IMR-90 (cell line): ENCODE measurements around the gene ARX. TPM values are rescaled to one million over a fixed set of nuclear protein-coding genes. Genes with fewer than 3 reads are reported as not detected.

Experiments
- ATAC-seq: fragments of 200-7000 bp; cut with Tn5 transposase; 2 replicates; pipeline ENCODE4 v1.9.1; 2020; ENCODE audit warnings: low read depth, mild to moderate bottlenecking, moderate library complexity
- BruUV-seq: library from RNA; stranded (reverse); fragments of 400-500 nt; replicated peaks from 2 replicates; lab custom pipeline; 2021; lab: Mats Ljungman, UMichigan
- CTCF ChIA-PET: fragments of 300-600 bp; formaldehyde crosslinking; extraction: SDS; loops from one replicate; lab custom pipeline; 2021; ENCODE audit warnings: antibody characterized with exemption; lab: Yijun Ruan, JAX
- POLR2A ChIA-PET: fragments of 300-600 bp; sonication (Branson Sonifier 250); formaldehyde crosslinking; loops from one replicate; lab custom pipeline; 2022; ENCODE audit warnings: antibody characterized with exemption; ENCODE audit not compliant: unreplicated experiment; lab: Charles Lee
- DNase-seq: peaks from one replicate; pipeline ENCODE4 v3.0.0; 2013
- H2AFZ ChIP-seq: replicated peaks from 2 replicates; pipeline ENCODE3; 2013; ENCODE audit warnings: low read length, mild to moderate bottlenecking; ENCODE audit not compliant: poor library complexity
- H2AK5ac ChIP-seq: 2 replicates; pipeline ENCODE4 v1.6.1; 2013; ENCODE audit warnings: low read depth, low read length, inconsistent platforms
- H2AK9ac ChIP-seq: replicated peaks from 2 replicates; pipeline ENCODE3; 2013; ENCODE audit warnings: mild to moderate bottlenecking, low read depth, low read length, moderate library complexity; ENCODE audit not compliant: poor library complexity
- H2BK120ac ChIP-seq: 2 replicates; pipeline ENCODE4 v1.6.1; 2013; ENCODE audit warnings: low read depth, low read length, inconsistent platforms
- H2BK15ac ChIP-seq: 3 replicates; pipeline ENCODE4 v1.6.1; 2013; ENCODE audit warnings: low read depth, low read length, inconsistent platforms
- H2BK20ac ChIP-seq: 2 replicates; pipeline ENCODE4 v1.6.1; 2013; ENCODE audit warnings: low read depth, mild to moderate bottlenecking, inconsistent platforms, low read length, moderate library complexity
- H2BK5ac ChIP-seq: 2 replicates; pipeline ENCODE4 v1.6.1; 2013; ENCODE audit warnings: mild to moderate bottlenecking, low read depth, low read length, inconsistent platforms; ENCODE audit not compliant: poor library complexity, severe bottlenecking
- H3K14ac ChIP-seq: replicated peaks from 2 replicates; pipeline ENCODE4 v1.6.1; 2013; ENCODE audit warnings: low read depth, low read length, inconsistent platforms
- H3K18ac ChIP-seq: 2 replicates; pipeline ENCODE4 v1.6.1; 2013; ENCODE audit warnings: low read depth, low read length, control low read depth
- H3K23ac ChIP-seq: 2 replicates; pipeline ENCODE4 v1.6.1; 2013; ENCODE audit warnings: low read depth, low read length, inconsistent platforms
- H3K27ac ChIP-seq: 2 replicates; pipeline ENCODE4 v1.5.1; 2013; ENCODE audit warnings: mild to moderate bottlenecking, control low read depth, low read length; ENCODE audit not compliant: insufficient read depth
- H3K27me3 ChIP-seq: 2 replicates; pipeline ENCODE4 v1.6.1; 2013; ENCODE audit warnings: low read length; ENCODE audit not compliant: control insufficient read depth, insufficient read depth
- H3K36me3 ChIP-seq: 2 replicates; pipeline ENCODE4 v1.6.1; 2013; ENCODE audit warnings: low read length, mixed read lengths; ENCODE audit not compliant: control insufficient read depth, insufficient read depth
- H3K4ac ChIP-seq: 2 replicates; pipeline ENCODE4 v1.6.1; 2013; ENCODE audit warnings: low read depth, low read length, inconsistent platforms
- H3K4me1 ChIP-seq: 2 replicates; pipeline ENCODE4 v1.6.1; 2013; ENCODE audit warnings: low read length, mixed read lengths; ENCODE audit not compliant: control insufficient read depth, insufficient read depth
- H3K4me2 ChIP-seq: 2 replicates; pipeline ENCODE4 v1.6.1; 2013; ENCODE audit warnings: low read depth, mild to moderate bottlenecking, control low read depth, low read length, moderate library complexity
- H3K4me3 ChIP-seq: 2 replicates; pipeline ENCODE4 v1.5.1; 2013; ENCODE audit warnings: low read depth, mild to moderate bottlenecking, control low read depth, low read length, moderate library complexity; ENCODE audit not compliant: insufficient read depth
- H3K56ac ChIP-seq: 2 replicates; pipeline ENCODE4 v1.6.1; 2013; ENCODE audit warnings: low read length, inconsistent platforms; ENCODE audit not compliant: insufficient read depth; ENCODE audit errors: extremely low read depth
- H3K79me1 ChIP-seq, 2 experiments: 2 replicates each; pipeline ENCODE4 v1.6.1; 2013; ENCODE audit warnings: low read length in 2 of 2, inconsistent platforms in 1 of 2, low read depth in 1 of 2
- H3K9ac ChIP-seq: 2 replicates; pipeline ENCODE4 v1.6.1; 2013; ENCODE audit warnings: low read depth, low read length, control low read depth
- H3K9me1 ChIP-seq: 2 replicates; pipeline ENCODE4 v1.6.1; 2013; ENCODE audit warnings: low read length, inconsistent platforms; ENCODE audit not compliant: insufficient read depth
- H3K9me3 ChIP-seq: 2 replicates; pipeline ENCODE4 v1.6.1; 2013; ENCODE audit warnings: low read length; ENCODE audit not compliant: control insufficient read depth, insufficient read depth
- H4K20me1 ChIP-seq: 2 replicates; pipeline ENCODE4 v1.6.1; 2013; ENCODE audit warnings: low read length, inconsistent platforms; ENCODE audit not compliant: insufficient read depth
- H4K5ac ChIP-seq: 2 replicates; pipeline ENCODE4 v1.6.1; 2013; ENCODE audit warnings: mild to moderate bottlenecking, low read depth, low read length, control low read depth
- H4K8ac ChIP-seq, 2 experiments: 2 replicates each; pipeline ENCODE4 v1.6.1; 2013; ENCODE audit warnings: low read depth in 2 of 2, low read length in 2 of 2, control low read depth in 1 of 2, inconsistent platforms in 1 of 2
- H4K91ac ChIP-seq: 2 replicates; pipeline ENCODE4 v1.6.1; 2013; ENCODE audit warnings: low read depth, low read length, inconsistent platforms; ENCODE audit not compliant: insufficient read depth
- BHLHE40 ChIP-seq: fragments of 150-350 bp; IDR thresholded peaks from 2 replicates; pipeline ENCODE4 v1.6.1; 2016; ENCODE audit warnings: mild to moderate bottlenecking, low read depth, low read length
- CEBPB ChIP-seq: IDR thresholded peaks from 2 replicates; pipeline ENCODE4 v1.6.1; 2012; ENCODE audit warnings: low read depth, low read length, improper control_type of control experiment
- CTCF ChIP-seq: conservative IDR thresholded peaks from 2 replicates; pipeline ENCODE4 v1.5.1; 2012; ENCODE audit warnings: mild to moderate bottlenecking, low read depth, low read length, improper control_type of control experiment
- FOS ChIP-seq: fragments of 150-350 bp; IDR thresholded peaks from 2 replicates; pipeline ENCODE4 v1.6.1; 2016; ENCODE audit warnings: low read depth, low read length
- MAFK ChIP-seq: IDR thresholded peaks from 2 replicates; pipeline ENCODE4 v1.6.1; 2012; ENCODE audit warnings: low read depth, low read length, improper control_type of control experiment
- MAZ ChIP-seq: IDR thresholded peaks from 2 replicates; pipeline ENCODE4 v1.6.1; 2012; ENCODE audit warnings: low read depth, mild to moderate bottlenecking, low read length, improper control_type of control experiment, moderate library complexity, borderline replicate concordance
- MXI1 ChIP-seq: IDR thresholded peaks from 2 replicates; pipeline ENCODE4 v1.6.1; 2012; ENCODE audit warnings: low read depth, mild to moderate bottlenecking, low read length, moderate library complexity, borderline replicate concordance
- POLR2A ChIP-seq: IDR thresholded peaks from 2 replicates; pipeline ENCODE4 v1.6.1; 2012; ENCODE audit warnings: mild to moderate bottlenecking, low read depth, low read length
- RCOR1 ChIP-seq: IDR thresholded peaks from 2 replicates; pipeline ENCODE4 v1.6.1; 2012; ENCODE audit warnings: mild to moderate bottlenecking, low read length, improper control_type of control experiment; ENCODE audit not compliant: insufficient replicate concordance
- WGBS, 2 experiments: methylation state at CpG; one replicate each; pipeline versions ENCODE4 v1.1.5 to v1.1.7; 2013; ENCODE audit warnings: missing lambda C conversion rate in 2 of 2; ENCODE audit not compliant: insufficient read length in 1 of 2; ENCODE audit errors: extremely low coverage in 2 of 2; 5-methylcytosine and 5-hydroxymethylcytosine counted together
- dilution Hi-C: fragments of 300-500 bp; cut with HindIII; formaldehyde crosslinking; loops from one replicate; pipeline ENCODE4 v1.14.3; 2018; ENCODE audit warnings: low sequenced_read_pairs; ENCODE audit not compliant: unreplicated experiment
- in situ Hi-C: fragments of 300-500 bp; cut with MboI; formaldehyde crosslinking; loops from 3 replicates; pipeline ENCODE4 v1.14.3; 2019; ENCODE audit warnings: low sequenced_read_pairs, inconsistent platforms, mixed read lengths
- intact Hi-C: fragments of 100-400 bp; cut with micrococcal nuclease; formaldehyde crosslinking; loops from 2 replicates; pipeline ENCODE4 v1.10.0; 2022
- polyA plus RNA-seq, 3 experiments: library from polyadenylated mRNA; depleted of rRNA; stranded (reverse); fragments of >200 nt; gene quantifications; 2 replicates each; pipeline ENCODE4 v1.2.3, GENCODE V29; 2012; ENCODE audit warnings: low replicate concordance in 1 of 3
- total RNA-seq: library from RNA; depleted of rRNA; stranded (reverse); fragments of >200 nt; gene quantifications from 2 replicates; pipeline ENCODE4 v1.2.3, GENCODE V29; 2012
- TF ChIP-seq, protein P1 (sequence below): fragments of 150-350 bp; IDR thresholded peaks from 2 replicates; pipeline ENCODE4 v1.6.1; 2016; ENCODE audit warnings: low read depth, mild to moderate bottlenecking, low read length, moderate library complexity, borderline replicate concordance

The ARX gene
- total and polyA plus RNA-seq, 2 of the 4 experiments (the other 2 are of a cell fraction): not detected

- intact Hi-C loops: loop anchor here (10.0 kb wide), 1 partner anchor 268 kb away; no protein-coding TSS in a partner anchor
- no peak overlapping the region for H3K4me3 ChIP-seq
- no peaks in the 10 kb centered on the region for H3K36me3 ChIP-seq
- in situ Hi-C loops: no loop called here
- no peak overlapping the region for H3K4me2 ChIP-seq
- no peak overlapping the region for H3K56ac ChIP-seq
- no peak overlapping the region for H3K18ac ChIP-seq
- dilution Hi-C loops: no loop called here
- no peak overlapping the region for H2BK20ac ChIP-seq
- no peak overlapping the region for H3K27ac ChIP-seq
- no peak overlapping the region for H2AK5ac ChIP-seq
- H3K4ac ChIP-seq: no peak overlapping the region
- H4K20me1 ChIP-seq: no peaks in the 10 kb centered on the region
- ChIA-PET CTCF (interaction anchor here (0.6 to 0.8 kb wide), 2 partner anchors 218 to 298 kb away, joined by 3 to 4 read pairs; no protein-coding TSS in a partner anchor), POLR2A (no interaction called here)
- H3K23ac ChIP-seq: no peak overlapping the region
- no TSS peak for BruUV-seq
- no peak overlapping the region for H2BK5ac ChIP-seq
- H3K79me1 ChIP-seq: no peaks in the 10 kb centered on the region
- no peak for DNase-seq
- no peak overlapping the region for H2BK15ac ChIP-seq
- no peak for ATAC-seq
- no peak overlapping the region for H2AFZ ChIP-seq
- no peaks in the 10 kb centered on the region; the same call in 1 of the 2 replicates for H3K9me3 ChIP-seq
- H3K9ac ChIP-seq: no peak overlapping the region
- H4K8ac ChIP-seq: no peak overlapping the region
- no peaks in the 10 kb centered on the region for H3K9me1 ChIP-seq
- H3K4me1 ChIP-seq: no peaks in the 10 kb centered on the region; the same call in 1 of the 2 replicates
- no peak overlapping the region for H3K14ac ChIP-seq
- no peak overlapping the region for H4K91ac ChIP-seq
- H4K5ac ChIP-seq: no peak overlapping the region
- H2BK120ac ChIP-seq: no peak overlapping the region
- 10% methylated on average over 19 of the region's 59 CpGs; no CpG with 5 or more reads in 1 of the 2 experiments for WGBS, 2 experiments
- no peak overlapping the region for H2AK9ac ChIP-seq
- peaks cover 66% of the 10 kb centered on the region for H3K27me3 ChIP-seq
- TF ChIP-seq BHLHE40: no peak
- no peak for TF ChIP-seq POLR2A
- no peak for TF ChIP-seq CEBPB
- no peak for TF ChIP-seq RCOR1
- no peak for TF ChIP-seq MAZ
- no peak for TF ChIP-seq FOS
- TF ChIP-seq CTCF: no peak
- TF ChIP-seq, protein P1, sequence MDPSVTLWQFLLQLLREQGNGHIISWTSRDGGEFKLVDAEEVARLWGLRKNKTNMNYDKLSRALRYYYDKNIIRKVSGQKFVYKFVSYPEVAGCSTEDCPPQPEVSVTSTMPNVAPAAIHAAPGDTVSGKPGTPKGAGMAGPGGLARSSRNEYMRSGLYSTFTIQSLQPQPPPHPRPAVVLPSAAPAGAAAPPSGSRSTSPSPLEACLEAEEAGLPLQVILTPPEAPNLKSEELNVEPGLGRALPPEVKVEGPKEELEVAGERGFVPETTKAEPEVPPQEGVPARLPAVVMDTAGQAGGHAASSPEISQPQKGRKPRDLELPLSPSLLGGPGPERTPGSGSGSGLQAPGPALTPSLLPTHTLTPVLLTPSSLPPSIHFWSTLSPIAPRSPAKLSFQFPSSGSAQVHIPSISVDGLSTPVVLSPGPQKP: no peak
- TF ChIP-seq MXI1: no peak
- TF ChIP-seq MAFK: no peak
These were observed 6.9 kb upstream of the ARX start for GRCh38 chrX:25022499-25023325.
